GM12891 (cell line): ENCODE data around the gene CLEC11A.

Experiments used
- POLR2A ChIP-seq: IDR thresholded peaks from 2 replicates; pipeline ENCODE4 v1.6.1; 2011; ENCODE audit warnings: low read depth, low read length, control low read depth
- POLR2AphosphoS5 ChIP-seq: IDR thresholded peaks from 2 replicates; pipeline ENCODE4 v1.6.1; 2011; ENCODE audit warnings: low read depth, low read length, control low read depth
- SPI1 ChIP-seq: IDR thresholded peaks from 2 replicates; pipeline ENCODE4 v1.6.1; 2011; ENCODE audit warnings: low read depth, low read length, control low read depth
- TAF1 ChIP-seq: IDR thresholded peaks from 2 replicates; pipeline ENCODE4 v1.6.1; 2011; ENCODE audit warnings: low read depth, low read length, control low read depth

DNA sequence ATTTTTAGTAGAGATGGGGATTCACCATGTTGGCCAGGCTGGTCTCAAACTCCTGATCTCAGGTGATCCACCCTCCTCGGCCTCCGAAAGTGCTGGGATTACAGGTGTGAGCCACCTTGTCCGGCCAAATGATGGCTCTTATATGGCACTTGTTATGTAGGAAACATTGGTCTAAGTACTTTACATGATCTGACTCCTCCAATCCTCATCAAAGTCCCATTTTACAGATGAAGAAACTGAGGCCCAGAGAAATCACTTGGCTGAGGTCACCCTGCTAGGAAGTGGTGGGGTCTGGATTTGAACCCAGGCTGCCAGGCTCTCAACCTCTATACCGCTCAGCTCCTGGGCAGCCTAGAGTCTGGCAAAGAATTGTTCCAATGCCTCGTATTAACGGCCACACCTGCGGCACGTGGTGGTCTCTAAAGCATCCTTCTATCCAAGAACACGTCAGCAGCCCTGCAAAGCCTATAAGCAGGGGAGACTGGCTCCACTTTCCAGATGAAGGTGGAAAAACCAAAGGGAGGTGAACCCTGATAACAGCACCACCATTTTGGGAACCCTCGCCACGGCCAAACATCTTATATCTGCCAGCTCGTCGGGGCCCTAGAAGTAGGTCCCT is 21.7 kb upstream of the CLEC11A start:
- TF ChIP-seq SPI1: no peak
- TF ChIP-seq POLR2A: no peak
- no peak for TF ChIP-seq TAF1
- TF ChIP-seq POLR2AphosphoS5: no peak
